Liver (tissue), 3 donors: Measurements from ENCODE around the gene BRIP1.

Source experiments
- CTCF ChIP-seq: fragments of 150-350 bp; IDR thresholded peaks from 2 replicates; pipeline ENCODE4 v1.5.1; 2017; ENCODE audit warnings: improper control_type of control experiment, low read depth, low read length; ENCODE audit not compliant: missing input control
- FOXA1 ChIP-seq: IDR thresholded peaks from 2 replicates; pipeline ENCODE4 v1.6.1; 2016; ENCODE audit warnings: antibody characterized with exemption
- JUND ChIP-seq, 2 donors: IDR thresholded peaks; 2 replicates each; pipeline ENCODE4 v1.6.1; 2016; ENCODE audit warnings: antibody characterized with exemption in 2 of 2
- MAX ChIP-seq: IDR thresholded peaks from 2 replicates; pipeline ENCODE4 v1.6.1; 2016; ENCODE audit warnings: antibody characterized with exemption
- donor health status: healthy.
- donor health status: healthy.

DNA sequence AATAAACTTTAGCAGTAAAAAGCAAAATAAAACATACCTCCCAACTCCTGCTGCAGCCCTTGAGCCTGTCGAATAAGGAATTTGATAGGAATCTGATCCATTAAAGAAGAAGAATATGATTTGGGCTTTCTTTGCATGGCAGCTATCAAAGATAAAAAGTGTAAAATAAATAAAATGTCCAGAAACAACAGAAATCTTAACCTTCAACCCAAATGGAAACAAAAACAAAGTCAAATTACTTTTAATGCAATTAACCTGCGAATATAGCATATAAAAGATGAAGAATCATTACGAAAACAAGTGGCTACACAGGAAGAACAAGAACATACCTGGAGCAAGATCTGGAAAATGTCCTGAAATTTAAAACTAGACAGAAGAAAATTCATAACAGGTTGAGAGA is 21.5 kb upstream of the BRIP1 start:
- TF ChIP-seq CTCF = no peak
- TF ChIP-seq FOXA1 = no peak
- no peak for TF ChIP-seq JUND (IDR thresholded peaks at IDR 0.05)
- no peak for TF ChIP-seq MAX
